GM10266 (cell line): ENCODE results near the gene OSR1.
"Not testable (repeated sequence)": the region's sequence is repeated elsewhere in the genome, so short reads cannot be mapped to it uniquely, and the experiment has no call there.

Experiments used
- DNase-seq: peaks from one replicate; pipeline ENCODE4 v3.0.0; 2012; ENCODE audit errors: extremely low spot score
- TF ChIP-seq, protein P1 (sequence below): IDR thresholded peaks from 2 replicates; pipeline ENCODE4 v1.5.1; 2012; ENCODE audit warnings: mild to moderate bottlenecking, low read depth; ENCODE audit not compliant: control insufficient read depth, insufficient read depth; ENCODE audit errors: missing control alignments

The OSR1 gene

DNA sequence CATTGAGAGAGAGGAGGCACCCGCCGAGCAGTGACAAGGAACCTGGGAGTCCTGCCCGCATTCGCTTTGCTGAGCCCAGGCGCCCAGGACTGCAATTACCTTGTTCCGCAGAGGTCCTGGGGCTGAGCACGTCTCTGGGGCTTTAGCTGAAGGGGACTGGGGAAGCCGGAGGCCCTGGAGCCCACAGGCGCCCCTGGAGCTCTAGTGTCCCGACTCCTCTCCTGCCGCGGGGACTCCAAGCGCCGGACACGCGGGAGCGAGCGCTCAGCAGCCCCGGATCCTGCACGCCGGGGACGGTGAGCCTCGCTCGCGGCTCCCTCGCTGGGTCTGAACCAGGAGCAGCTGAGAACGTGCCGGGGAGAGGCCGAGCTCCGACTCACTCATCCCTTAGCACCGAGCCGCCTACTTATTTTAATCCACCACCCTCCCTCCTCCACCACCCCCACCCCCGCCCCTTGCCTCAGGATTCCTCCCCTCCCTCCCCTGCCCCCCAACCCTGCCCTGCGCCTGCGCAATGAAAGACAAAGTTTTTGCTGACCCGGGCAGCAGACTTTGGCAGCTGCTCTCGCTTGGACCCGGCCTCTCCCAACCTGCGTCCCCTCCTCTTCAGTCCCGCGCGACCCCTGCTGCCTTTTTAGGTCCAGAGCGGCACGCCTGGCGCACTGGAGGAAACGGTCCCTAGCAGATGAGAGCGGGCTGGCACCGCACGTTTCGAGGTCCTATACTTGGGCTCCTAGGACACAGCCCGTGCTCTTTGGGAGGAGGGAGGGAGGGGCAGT is at the start of gene OSR1:
OSR1 (minus strand) TSS at position 382 of the 779 bp plus-strand sequence. CDS start 4,818 bp downstream, outside the sequence.
- TF ChIP-seq, protein P1, sequence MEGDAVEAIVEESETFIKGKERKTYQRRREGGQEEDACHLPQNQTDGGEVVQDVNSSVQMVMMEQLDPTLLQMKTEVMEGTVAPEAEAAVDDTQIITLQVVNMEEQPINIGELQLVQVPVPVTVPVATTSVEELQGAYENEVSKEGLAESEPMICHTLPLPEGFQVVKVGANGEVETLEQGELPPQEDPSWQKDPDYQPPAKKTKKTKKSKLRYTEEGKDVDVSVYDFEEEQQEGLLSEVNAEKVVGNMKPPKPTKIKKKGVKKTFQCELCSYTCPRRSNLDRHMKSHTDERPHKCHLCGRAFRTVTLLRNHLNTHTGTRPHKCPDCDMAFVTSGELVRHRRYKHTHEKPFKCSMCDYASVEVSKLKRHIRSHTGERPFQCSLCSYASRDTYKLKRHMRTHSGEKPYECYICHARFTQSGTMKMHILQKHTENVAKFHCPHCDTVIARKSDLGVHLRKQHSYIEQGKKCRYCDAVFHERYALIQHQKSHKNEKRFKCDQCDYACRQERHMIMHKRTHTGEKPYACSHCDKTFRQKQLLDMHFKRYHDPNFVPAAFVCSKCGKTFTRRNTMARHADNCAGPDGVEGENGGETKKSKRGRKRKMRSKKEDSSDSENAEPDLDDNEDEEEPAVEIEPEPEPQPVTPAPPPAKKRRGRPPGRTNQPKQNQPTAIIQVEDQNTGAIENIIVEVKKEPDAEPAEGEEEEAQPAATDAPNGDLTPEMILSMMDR: no peak
- peak; percentile 13 for DNase-seq

DNA sequence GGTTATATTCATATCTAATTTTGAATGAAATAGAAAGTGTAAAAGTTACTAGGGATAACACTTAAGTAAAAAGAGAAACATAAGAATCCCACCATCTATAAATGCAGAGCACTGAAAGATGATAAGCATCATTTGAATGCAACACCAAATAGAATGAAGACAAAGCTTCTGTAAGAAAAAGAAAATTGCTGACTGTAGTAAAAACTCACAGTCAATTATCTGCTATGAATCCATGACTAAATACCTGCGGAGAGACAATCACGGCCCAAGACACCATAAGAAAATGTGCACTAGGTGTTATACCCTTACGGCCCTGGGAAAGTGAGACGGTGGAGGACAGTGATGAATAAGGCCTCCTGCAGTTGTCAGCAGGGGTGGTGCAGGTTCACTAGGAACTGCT is 45.4 kb upstream of the OSR1 start:
- TF ChIP-seq, protein P1: no peak
- no peak for DNase-seq

DNA sequence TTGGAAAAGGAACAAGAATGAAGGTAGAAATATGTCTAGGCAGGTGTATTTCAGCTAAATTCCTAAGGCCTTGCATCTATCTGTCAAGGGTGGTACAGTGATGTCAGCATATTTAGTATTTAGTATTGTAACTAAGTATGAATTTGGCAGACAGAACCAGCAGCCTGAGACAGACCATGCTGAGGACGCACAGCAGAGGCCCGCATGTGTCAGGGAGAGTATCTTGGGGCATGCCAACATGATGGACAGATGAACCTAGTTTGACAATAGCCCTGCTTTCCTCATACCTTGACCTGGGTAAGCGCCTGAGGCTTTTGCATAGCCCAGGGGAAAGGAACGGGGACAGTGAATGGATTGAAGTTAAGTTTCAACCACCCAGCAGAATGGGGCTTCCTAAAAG is 33.8 kb upstream of the OSR1 start:
- TF ChIP-seq, protein P1: no peak
- DNase-seq: no peak

DNA sequence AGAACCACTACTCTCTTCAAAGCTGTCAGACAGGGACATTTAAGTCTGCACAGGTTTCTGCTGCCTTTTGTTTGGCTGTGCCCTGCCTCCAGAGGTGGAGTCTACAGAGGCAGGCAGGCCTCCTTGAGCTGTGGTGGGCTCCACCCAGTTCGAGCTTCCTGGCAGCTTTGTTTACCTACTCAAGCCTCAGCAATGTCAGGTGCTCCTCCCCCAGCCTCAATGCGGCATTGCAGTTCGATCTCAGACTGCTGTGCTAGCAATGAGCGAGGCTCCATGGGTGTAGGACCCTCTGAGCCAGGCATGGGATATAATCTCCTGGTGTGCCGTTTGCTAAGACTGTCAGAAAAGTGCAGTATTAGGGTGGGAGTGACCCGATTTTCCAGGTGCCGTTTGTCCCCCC is 31.0 kb upstream of the OSR1 start:
- not testable (repeated sequence) for DNase-seq

DNA sequence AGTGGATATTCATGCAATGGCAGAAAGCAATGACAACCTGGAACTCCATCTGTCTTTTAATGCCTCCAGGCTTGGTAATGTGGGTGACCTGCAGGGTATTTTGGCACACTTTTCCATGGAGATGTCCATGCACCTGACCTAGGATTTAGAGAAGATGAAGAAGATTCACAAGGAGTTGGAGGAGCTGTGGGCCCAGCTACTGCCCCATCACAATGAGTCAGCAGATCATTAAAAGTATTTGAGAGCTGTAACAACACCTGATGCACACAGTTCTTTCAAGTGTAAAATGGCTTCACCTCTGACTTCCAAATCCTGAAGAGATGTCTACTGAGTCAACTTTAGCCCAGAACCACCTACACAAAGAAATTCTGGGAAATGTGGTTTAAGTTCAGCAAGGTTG is 22.1 kb upstream of the OSR1 start:
- TF ChIP-seq, protein P1: no peak
- no peak for DNase-seq

DNA sequence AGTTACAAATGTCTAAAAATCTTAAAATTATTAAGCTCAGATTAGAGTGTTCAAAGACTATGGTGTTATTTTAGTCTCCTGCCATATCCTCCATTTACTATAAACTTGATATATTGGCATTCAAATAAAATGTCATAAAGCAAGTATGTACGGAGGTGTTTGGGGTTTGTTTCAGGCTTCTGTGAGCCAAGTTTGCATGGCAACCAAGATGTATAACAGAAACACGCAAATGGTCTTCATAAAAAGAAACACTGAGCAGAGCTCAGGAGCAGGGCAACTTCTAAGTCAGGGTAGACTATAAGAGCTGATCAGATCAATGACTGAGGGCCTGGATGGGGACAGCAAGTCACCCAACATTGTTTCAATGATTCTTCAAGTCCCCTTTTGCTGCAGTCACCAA is 20.5 kb upstream of the OSR1 start:
- TF ChIP-seq, protein P1: no peak
- no peak for DNase-seq

DNA sequence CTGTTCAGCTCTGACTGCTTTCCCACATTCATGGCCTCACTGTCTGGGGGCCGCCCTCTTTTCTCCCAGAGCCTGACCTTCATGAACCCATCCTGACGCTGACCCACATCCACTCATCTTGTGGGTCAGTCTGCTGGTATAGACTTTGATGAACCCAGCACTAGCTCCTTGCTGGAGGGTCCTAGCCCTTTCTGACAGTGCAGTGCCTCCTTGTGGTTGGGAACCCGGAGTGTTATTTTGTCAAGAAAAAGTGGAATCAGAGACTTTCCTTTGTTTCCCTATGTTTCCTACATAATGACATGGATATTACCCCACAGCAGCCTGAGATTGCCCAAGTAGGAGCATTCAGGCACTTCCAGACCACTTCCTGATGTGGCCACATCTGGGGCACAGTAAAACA is 19.3 kb upstream of the OSR1 start:
- no peak for DNase-seq
- TF ChIP-seq, protein P1: no peak
